Measurements from ENCODE around the gene FABP6. TPM values are rescaled to one million over a fixed set of nuclear protein-coding genes. Genes with fewer than 3 reads are reported as not detected.

The FABP6 gene
- total RNA-seq, 1 donor, result not detected

GRCh38 chr5:160271836-160272235 is 42.5 kb downstream of the FABP6 start:
- H3K4me2 ChIP-seq (ENCODE audit: insufficient read depth, low read length), result no peak overlapping the region
- no peaks in the 10 kb centered on the region for H3K9me3 ChIP-seq (ENCODE audit: low read depth, low read length)

DNA sequence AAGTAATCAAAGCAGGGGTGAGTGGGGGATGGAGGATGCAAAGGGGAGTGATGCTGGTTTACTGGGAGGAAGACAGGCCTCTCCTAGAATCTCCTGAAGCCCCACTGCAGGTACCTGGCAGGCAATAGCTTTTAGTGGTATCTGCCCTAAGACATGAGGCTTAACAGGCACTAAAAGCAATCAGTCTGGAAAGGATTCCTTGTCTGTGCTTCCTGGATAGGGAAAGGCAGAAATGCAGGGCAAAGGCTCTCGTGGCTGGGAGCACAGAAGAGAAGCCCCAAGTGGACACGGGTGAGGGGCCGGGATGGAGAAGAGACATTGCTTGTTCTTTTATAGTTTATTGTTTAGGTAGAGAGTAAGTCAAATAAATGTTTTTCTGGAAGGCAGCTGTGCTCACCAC is 43.0 kb downstream of the FABP6 start:
- H3K9me3 ChIP-seq (ENCODE audit: low read depth, low read length), result no peaks in the 10 kb centered on the region
- no peaks in the 10 kb centered on the region for H3K4me1 ChIP-seq (ENCODE audit: insufficient read depth, low read length)
- H4K20me1 ChIP-seq (ENCODE audit: insufficient read depth, low read length), result no peaks in the 10 kb centered on the region
- H3K27me3 ChIP-seq (ENCODE audit: insufficient read depth, low read length), result no peaks in the 10 kb centered on the region
- H3K4me2 ChIP-seq (ENCODE audit: insufficient read depth, low read length), result no peak overlapping the region
- H3K79me2 ChIP-seq (ENCODE audit: insufficient read depth, low read length), result no peaks in the 10 kb centered on the region
- no peak overlapping the region for H3K4me3 ChIP-seq (ENCODE audit: insufficient read depth, low read length)
- no peaks in the 10 kb centered on the region for H3K36me3 ChIP-seq (ENCODE audit: insufficient read depth, low read length)
- H2AFZ ChIP-seq (ENCODE audit: low read length), result no peak overlapping the region
- DNase-seq (ENCODE audit: insufficient read length, low spot score, missing footprints), result no peak
- TF ChIP-seq, protein P1, sequence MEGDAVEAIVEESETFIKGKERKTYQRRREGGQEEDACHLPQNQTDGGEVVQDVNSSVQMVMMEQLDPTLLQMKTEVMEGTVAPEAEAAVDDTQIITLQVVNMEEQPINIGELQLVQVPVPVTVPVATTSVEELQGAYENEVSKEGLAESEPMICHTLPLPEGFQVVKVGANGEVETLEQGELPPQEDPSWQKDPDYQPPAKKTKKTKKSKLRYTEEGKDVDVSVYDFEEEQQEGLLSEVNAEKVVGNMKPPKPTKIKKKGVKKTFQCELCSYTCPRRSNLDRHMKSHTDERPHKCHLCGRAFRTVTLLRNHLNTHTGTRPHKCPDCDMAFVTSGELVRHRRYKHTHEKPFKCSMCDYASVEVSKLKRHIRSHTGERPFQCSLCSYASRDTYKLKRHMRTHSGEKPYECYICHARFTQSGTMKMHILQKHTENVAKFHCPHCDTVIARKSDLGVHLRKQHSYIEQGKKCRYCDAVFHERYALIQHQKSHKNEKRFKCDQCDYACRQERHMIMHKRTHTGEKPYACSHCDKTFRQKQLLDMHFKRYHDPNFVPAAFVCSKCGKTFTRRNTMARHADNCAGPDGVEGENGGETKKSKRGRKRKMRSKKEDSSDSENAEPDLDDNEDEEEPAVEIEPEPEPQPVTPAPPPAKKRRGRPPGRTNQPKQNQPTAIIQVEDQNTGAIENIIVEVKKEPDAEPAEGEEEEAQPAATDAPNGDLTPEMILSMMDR (IDR thresholded peaks at IDR 0.05; ENCODE audit: extremely low read depth, low read depth, low read length), result no peak
- H3K27ac ChIP-seq (ENCODE audit: low read depth, low read length), result no peak overlapping the region

More at GRCh38 chr5:160271836-160272235, 42.5 kb downstream of the FABP6 start:
- Histone ChIP-seq H3K27me3 (ENCODE audit: insufficient read depth, low read length) (no peaks in the 10 kb centered on the region), H4K20me1 (ENCODE audit: insufficient read depth, low read length) (no peaks in the 10 kb centered on the region), H3K4me3 (ENCODE audit: insufficient read depth, low read length) (no peak overlapping the region), H3K36me3 (ENCODE audit: insufficient read depth, low read length) (no peaks in the 10 kb centered on the region), H2AFZ (ENCODE audit: low read length) (no peak overlapping the region), H3K79me2 (ENCODE audit: insufficient read depth, low read length) (no peaks in the 10 kb centered on the region), H3K27ac (ENCODE audit: low read depth, low read length) (no peak overlapping the region), H3K4me1 (ENCODE audit: insufficient read depth, low read length) (no peaks in the 10 kb centered on the region)
- DNase-seq (ENCODE audit: insufficient read length, low spot score, missing footprints), result no peak
- TF ChIP-seq, protein P1 (IDR thresholded peaks at IDR 0.05; ENCODE audit: extremely low read depth, low read depth, low read length), result no peak

DNA sequence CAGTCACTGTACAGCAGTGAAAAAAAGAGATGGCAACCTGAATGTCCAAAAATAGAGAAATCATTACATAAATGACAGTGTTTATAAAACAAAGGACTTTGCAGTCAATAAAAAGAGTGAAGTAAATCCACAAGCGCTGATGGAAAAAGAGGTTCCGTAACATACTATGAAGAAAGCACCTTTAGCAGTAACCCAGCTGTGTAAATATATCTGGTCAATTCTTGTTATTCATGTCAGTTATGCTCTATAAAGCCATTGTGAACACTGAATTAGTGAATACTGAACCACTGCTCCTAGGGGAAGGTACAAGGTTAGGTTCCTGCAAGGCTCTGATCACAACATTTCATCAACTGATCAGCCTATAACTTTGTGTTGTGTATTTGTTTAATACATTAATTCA is 43.6 kb downstream of the FABP6 start:
- Histone ChIP-seq H3K36me3 (ENCODE audit: insufficient read depth, low read length) (no peaks in the 10 kb centered on the region), H3K79me2 (ENCODE audit: insufficient read depth, low read length) (no peaks in the 10 kb centered on the region), H3K27me3 (ENCODE audit: insufficient read depth, low read length) (no peaks in the 10 kb centered on the region), H4K20me1 (ENCODE audit: insufficient read depth, low read length) (no peaks in the 10 kb centered on the region), H3K4me1 (ENCODE audit: insufficient read depth, low read length) (no peaks in the 10 kb centered on the region), H3K4me2 (ENCODE audit: insufficient read depth, low read length) (no peak overlapping the region), H3K9me3 (ENCODE audit: low read depth, low read length) (no peaks in the 10 kb centered on the region), H2AFZ (ENCODE audit: low read length) (no peak overlapping the region), H3K27ac (ENCODE audit: low read depth, low read length) (no peak overlapping the region), H3K4me3 (ENCODE audit: insufficient read depth, low read length) (no peak overlapping the region)
- TF ChIP-seq, protein P1 (IDR thresholded peaks at IDR 0.05; ENCODE audit: extremely low read depth, low read depth, low read length), result no peak
- no peak for DNase-seq (ENCODE audit: insufficient read length, low spot score, missing footprints)

DNA sequence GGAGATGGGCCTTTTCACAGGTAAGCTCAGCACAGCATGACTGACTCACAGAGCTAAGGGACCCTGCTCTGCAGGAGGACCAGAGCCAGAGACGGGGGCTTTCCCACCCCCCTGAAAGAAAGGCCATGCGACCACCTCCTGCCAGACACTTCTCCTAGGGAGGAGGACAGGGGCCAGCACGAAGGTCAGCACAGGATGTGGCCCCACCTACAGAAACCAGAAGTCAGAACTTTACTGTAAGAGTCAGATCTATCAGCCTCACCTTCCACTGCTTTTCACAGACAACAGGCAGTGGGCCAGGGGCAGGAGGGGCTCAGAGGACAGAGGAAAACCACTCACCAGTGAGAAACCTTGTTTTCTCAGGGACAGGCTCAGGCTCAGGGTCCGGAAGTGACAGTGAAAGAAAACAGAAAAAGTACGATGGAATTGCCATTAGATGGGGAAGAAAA is 45.2 kb downstream of the FABP6 start:
- Histone ChIP-seq H3K4me3 (ENCODE audit: insufficient read depth, low read length) (no peak overlapping the region), H3K36me3 (ENCODE audit: insufficient read depth, low read length) (no peaks in the 10 kb centered on the region), H3K4me1 (ENCODE audit: insufficient read depth, low read length) (no peaks in the 10 kb centered on the region), H3K27me3 (ENCODE audit: insufficient read depth, low read length) (no peaks in the 10 kb centered on the region), H2AFZ (ENCODE audit: low read length) (peak overlapping the region; percentile 59), H4K20me1 (ENCODE audit: insufficient read depth, low read length) (no peaks in the 10 kb centered on the region), H3K79me2 (ENCODE audit: insufficient read depth, low read length) (no peaks in the 10 kb centered on the region), H3K4me2 (ENCODE audit: insufficient read depth, low read length) (no peak overlapping the region), H3K9me3 (ENCODE audit: low read depth, low read length) (no peaks in the 10 kb centered on the region), H3K27ac (ENCODE audit: low read depth, low read length) (no peak overlapping the region)
- DNase-seq (ENCODE audit: insufficient read length, low spot score, missing footprints), result no peak
- TF ChIP-seq, protein P1 (IDR thresholded peaks at IDR 0.05; ENCODE audit: extremely low read depth, low read depth, low read length), result no peak

All from osteoblast (primary cell).